GM18519 (cell line): ENCODE data around the gene ZFP36L1.

ENCODE experiments used
- ATAC-seq: cut with Tn5 transposase; IDR thresholded peaks from one replicate; pipeline ENCODE4 v1.9.1; 2021; ENCODE audit warnings: mild to moderate bottlenecking, moderate library complexity; ENCODE audit not compliant: unreplicated experiment, low FRiP score

ZFP36L1 gene

GRCh38 chr14:68785534-68786490 is 7.1 kb downstream of the ZFP36L1 start:
- no peak for ATAC-seq

DNA sequence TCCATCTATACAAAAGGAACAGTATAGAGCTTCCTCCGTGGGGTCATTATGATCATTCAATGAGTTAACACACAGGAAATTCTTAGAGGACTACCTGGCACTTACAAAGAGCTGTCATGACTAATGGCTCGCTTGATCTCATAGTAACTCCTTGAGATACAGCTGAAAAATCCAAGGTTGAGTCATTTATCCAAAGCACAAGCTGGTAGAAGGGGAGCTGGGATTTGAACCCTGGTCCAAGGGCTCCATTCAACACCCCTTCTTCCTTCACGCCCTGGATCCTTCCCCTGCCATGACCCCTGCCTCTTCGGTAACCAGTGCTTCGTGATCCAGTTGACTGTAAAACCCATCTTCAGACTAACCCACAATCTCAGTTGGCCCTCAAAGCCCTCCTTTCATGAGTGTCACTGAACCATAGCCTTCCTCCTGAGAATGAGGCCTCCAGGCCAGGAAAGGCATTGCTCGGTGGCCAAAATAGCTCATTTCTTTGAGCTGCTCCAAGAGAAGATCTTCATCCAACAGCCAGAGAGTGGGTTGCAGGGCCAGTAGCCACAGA is 7.8 kb downstream of the ZFP36L1 start:
- ATAC-seq, result no peak

DNA sequence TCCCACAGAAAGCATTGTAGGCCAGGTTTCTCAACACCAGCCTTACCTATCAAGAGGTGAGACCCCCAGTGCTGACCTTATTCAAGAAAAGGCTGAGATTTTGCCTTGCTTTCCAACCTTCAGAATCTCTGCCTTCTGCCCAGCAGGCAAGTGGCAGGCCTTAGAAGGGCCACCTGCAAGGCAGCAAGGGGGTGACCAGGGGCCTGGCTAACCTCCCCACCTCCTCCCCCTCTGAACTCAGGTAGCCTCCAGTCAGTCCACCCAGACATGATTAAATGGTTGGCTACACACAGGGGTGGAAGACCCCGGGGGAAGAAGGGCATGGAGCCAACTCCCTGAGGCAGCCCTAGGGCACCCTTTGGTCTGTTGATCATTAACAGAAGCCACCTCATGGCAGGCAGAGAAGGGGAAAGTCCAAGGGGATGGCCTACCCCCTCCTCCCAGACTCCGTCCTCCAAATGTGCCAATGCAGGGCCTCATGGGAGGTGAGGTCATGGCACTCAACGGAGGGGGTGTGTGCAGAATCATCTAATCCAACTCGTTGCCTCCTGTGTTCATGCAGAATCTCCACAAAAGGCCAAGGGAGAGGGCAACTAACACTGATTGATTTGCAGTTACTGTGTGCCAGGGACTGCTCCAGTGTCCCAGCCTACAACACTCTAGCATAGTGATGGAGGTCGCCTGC is 8.5 kb downstream of the ZFP36L1 start:
- no peak for ATAC-seq

- no peak for ATAC-seq
Observed at GRCh38 chr14:68783408-68784225, 9.2 kb downstream of the ZFP36L1 start.

DNA sequence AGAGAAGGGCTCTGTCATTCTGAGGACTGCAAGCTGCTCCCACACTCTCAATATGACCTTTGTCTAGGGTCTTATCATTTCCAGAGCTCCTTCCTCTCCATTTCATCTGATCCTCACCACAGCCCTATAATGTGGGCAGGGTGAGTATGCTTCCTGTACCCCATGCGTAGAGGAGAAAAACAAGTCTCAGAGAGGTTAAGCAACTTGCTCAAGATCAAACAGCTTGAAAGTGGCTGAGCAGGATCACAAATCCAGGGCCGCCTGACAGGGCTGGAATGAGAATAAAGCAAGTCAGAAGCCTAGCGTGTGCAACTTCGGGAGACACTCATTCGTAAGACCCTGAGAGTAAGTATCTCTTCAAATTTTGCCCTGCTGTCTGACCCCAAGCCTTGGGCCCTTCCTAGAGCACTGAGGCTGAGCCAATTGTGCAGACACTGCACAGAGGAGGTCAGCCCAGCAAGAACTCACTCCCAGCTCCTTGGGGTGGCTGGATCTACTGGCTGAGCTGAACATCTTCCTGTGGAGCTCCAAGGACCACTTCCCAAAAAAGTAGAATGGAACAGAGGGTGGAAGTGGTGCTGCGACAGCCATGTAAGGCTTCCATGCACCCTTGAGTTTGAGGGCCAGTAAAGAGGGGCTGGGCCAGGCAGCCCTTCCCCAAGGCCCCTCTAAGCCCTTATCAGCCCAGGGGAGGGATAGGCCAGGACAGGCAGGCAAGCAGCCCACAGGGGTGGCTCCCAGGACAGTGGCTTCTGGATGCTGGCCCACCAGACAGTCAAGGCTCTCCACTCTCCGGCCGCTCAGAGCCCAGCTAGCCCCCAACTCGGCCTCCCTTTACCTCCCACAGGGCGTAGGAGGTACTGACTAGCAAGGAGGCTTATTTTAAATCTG is 10.5 kb downstream of the ZFP36L1 start:
- no peak for ATAC-seq

- ATAC-seq, result no peak
Observed at GRCh38 chr14:68781161-68782021, 11.5 kb downstream of the ZFP36L1 start.

GRCh38 chr14:68780358-68781160 is 12.3 kb downstream of the ZFP36L1 start:
- ATAC-seq, result no peak

DNA sequence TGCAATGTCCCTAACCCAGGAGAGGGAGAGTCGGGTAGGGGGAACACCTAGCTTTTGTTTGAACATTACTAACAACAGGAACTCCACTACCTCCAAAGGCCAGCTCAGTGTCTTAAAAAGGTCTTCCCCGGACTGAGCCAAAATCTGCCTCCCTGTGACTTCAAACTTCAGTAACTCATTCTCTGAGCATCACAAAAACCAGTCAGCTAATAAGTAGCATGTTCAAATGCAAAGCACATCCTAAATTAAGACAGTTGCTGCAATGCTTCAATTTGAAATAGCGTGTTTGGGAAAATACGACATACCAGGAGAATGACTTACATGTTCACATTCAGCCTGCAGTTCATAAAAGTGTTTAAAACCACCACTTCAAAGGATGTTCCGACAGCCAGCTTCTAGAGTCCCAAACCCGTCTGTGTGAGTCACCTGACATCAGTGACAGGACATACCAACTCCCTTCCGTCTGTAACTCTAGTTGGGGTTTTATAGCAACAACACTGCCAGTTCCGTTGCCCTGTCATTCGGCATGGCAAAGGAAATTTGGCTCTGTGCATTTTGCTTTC is 13.0 kb downstream of the ZFP36L1 start:
- no peak for ATAC-seq

DNA sequence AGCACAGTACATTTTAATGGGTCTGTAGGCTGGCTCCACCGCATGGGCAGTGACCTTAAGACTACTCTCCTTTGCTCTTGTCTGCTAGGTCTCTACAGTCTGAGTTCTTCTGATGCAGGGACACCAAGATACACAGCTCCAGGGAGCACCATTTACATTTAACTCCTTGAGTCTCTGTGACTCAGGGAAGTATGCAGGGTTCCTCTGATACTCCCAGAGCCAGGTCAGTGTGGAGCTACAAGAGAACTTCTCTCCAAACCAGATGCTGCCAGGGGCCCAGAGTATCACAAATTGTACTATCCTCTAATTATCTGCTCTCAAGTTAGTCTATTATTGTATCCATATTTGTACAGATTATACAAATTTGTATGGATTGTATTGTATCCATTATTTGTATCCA is 15.2 kb downstream of the ZFP36L1 start:
- ATAC-seq, result no peak

DNA sequence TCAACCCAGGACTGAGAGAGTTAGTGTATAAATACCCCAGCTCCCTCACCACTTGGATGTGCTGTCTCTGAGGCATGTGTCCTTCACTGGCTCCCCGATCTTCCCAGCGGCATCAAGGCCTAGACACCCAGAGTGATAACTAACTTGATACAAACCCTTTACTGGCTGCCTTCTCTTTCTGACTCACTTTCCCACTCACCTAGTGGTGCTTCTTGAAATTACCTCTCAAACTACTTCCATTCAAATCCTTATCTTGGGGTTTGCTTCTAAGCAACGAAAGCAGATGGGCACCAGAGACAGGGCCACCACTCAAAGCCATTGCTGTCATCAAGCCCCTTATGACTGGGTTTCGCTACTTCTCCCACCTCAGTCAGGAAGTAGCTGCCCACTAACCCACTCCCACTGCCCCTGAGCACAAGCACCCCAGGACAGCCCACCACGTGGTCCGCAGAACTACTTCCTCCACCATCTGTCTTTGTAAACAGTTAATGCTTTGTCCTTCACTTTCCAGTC is 17.2 kb downstream of the ZFP36L1 start:
- ATAC-seq, result no peak

- ATAC-seq, result no peak
Observed at GRCh38 chr14:68774771-68775613, 17.9 kb downstream of the ZFP36L1 start.

DNA sequence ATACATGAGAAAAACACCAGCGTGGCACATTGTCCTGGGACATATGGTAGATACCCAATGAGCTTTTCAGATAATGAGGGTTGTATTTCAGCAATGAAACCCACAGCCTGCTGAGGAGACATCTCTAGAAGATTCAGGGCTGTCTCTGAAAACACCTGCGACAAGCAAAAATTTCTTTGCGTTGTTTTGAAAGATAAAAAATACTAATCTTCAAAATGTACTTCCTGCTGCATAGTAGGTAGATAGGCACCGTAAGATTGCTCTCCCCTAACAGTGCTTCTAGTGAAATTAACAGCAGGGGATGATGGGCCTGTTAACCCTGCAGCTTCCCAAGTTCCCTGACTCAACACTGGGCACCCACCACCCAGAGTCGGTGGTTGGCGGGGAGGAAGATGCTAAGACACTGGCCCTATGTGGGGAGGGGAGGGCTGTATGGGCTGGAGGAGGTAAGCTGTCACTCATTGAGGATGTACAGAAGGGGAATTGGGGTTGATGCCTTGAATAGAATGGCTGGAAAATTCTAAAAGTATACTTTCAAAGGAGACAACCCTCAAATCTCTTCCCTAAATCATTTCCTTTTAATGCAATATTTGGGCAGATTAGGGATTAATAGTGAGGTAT is 20.0 kb downstream of the ZFP36L1 start:
- ATAC-seq, result no peak

DNA sequence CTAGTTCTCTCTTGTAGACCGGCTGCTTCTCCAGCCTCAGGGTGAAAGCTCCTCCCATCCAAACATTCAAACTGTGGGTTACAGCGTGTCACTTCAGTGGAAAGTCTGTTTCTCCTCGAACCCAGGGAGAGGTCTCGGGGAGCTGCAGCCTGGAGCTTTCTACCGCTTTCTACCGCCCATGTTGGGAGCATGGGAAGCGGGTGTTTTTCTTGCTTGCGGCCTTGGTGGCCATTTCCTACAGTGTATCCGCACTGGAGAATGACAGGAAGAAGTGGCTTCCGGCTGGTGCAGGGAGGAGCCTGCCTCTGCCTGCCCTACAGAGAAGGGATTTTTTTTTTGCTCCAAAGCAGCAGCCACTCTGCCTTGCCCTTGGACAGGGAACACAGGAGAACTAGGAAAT is 21.2 kb downstream of the ZFP36L1 start:
- no peak for ATAC-seq

- ATAC-seq, result no peak
Observed at GRCh38 chr14:68770553-68771286, 22.1 kb downstream of the ZFP36L1 start.

DNA sequence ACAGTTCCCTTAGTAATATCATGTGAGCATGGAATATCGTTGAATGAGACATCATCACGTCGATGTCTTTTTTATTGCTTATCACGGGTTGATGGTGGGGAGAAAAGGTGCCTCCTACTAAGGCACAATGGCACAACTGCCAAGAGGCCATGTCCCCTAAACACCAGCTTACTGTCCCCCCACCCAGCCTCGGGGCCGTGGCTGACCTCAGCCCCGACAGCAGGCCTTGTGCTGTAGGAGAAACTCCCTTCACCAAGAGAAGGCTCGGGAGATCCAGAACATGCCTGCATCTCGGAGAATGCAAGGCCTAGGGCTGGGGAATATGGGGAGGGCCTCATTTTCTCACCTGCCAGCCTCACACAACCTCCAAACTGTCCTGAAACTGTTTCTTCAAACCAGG is 22.8 kb downstream of the ZFP36L1 start:
- no peak for ATAC-seq
